Astrocyte (in vitro differentiated cells and primary cell): ENCODE measurements around the gene NFAT5. TPM values are rescaled to one million over a fixed set of nuclear protein-coding genes. Genes with fewer than 3 reads are reported as not detected.

Experiments
- DNase-seq: peaks from one replicate; pipeline ENCODE4 v3.0.0-alpha.2; 2010; ENCODE audit warnings: low read depth
- FAIRE-seq: peaks from 2 replicates; lab custom pipeline; 2011; peaks lifted over from hg19 to GRCh38; lab: Jason Lieb, UNC
- H2AFZ ChIP-seq: 2 replicates; pipeline ENCODE4 v1.6.0; 2012; ENCODE audit warnings: low read depth, low read length, inconsistent platforms
- H3K27ac ChIP-seq: 2 replicates; pipeline ENCODE4 v1.5.1; 2011; ENCODE audit warnings: low read depth, low read length, inconsistent platforms
- H3K27me3 ChIP-seq: 2 replicates; pipeline ENCODE4 v1.6.0; 2011; ENCODE audit warnings: low read length, inconsistent platforms; ENCODE audit not compliant: insufficient read depth
- H3K36me3 ChIP-seq: 2 replicates; pipeline ENCODE4 v1.5.1; 2011; ENCODE audit warnings: low read length, inconsistent platforms; ENCODE audit not compliant: insufficient read depth
- H3K4me1 ChIP-seq: 2 replicates; pipeline ENCODE4 v1.5.1; 2011; ENCODE audit warnings: low read length, inconsistent platforms; ENCODE audit not compliant: insufficient read depth
- H3K4me2 ChIP-seq: 2 replicates; pipeline ENCODE4 v1.6.0; 2012; ENCODE audit warnings: low read length, inconsistent platforms
- H3K4me3 ChIP-seq: 2 replicates; pipeline ENCODE4 v1.5.1; 2011; ENCODE audit warnings: low read depth, mild to moderate bottlenecking, low read length, inconsistent platforms; ENCODE audit not compliant: insufficient read depth
- H3K79me2 ChIP-seq: 2 replicates; pipeline ENCODE4 v1.6.0; 2012; ENCODE audit warnings: mild to moderate bottlenecking, low read length, inconsistent platforms; ENCODE audit not compliant: insufficient read depth
- H3K9ac ChIP-seq: 2 replicates; pipeline ENCODE4 v1.6.0; 2012; ENCODE audit warnings: mild to moderate bottlenecking, low read length, inconsistent platforms
- H3K9me3 ChIP-seq: 2 replicates; pipeline ENCODE4 v1.5.1; 2012; ENCODE audit warnings: low read depth, mild to moderate bottlenecking, low read length, inconsistent platforms; ENCODE audit not compliant: insufficient read depth
- H4K20me1 ChIP-seq: 2 replicates; pipeline ENCODE4 v1.6.0; 2012; ENCODE audit warnings: low read length, inconsistent platforms; ENCODE audit not compliant: insufficient read depth
- H3K27ac Mint-ChIP-seq: one replicate; pipeline ENCODE4 v1.8.0; 2021; ENCODE audit warnings: mild to moderate bottlenecking, mixed read lengths; ENCODE audit not compliant: unreplicated experiment
- H3K27me3 Mint-ChIP-seq: one replicate; pipeline ENCODE4 v1.8.0; 2021; ENCODE audit warnings: low read depth, mixed read lengths; ENCODE audit not compliant: unreplicated experiment
- H3K36me3 Mint-ChIP-seq: one replicate; pipeline ENCODE4 v1.8.0; 2021; ENCODE audit warnings: low read depth, mixed read lengths; ENCODE audit not compliant: unreplicated experiment
- H3K4me1 Mint-ChIP-seq: one replicate; pipeline ENCODE4 v1.8.0; 2021; ENCODE audit warnings: low read depth, mixed read lengths; ENCODE audit not compliant: unreplicated experiment
- H3K4me3 Mint-ChIP-seq: one replicate; pipeline ENCODE4 v1.8.0; 2021; ENCODE audit warnings: mild to moderate bottlenecking, moderate library complexity, mixed read lengths; ENCODE audit not compliant: unreplicated experiment
- H3K9me3 Mint-ChIP-seq: one replicate; pipeline ENCODE4 v1.8.0; 2021; ENCODE audit warnings: mild to moderate bottlenecking, mixed read lengths; ENCODE audit not compliant: unreplicated experiment
- CTCF ChIP-seq: IDR thresholded peaks from 2 replicates; pipeline ENCODE4 v1.5.1; 2011; ENCODE audit warnings: low read depth, mild to moderate bottlenecking, inconsistent platforms, low read length, moderate library complexity; ENCODE audit not compliant: insufficient read depth
- EZH2 ChIP-seq: IDR thresholded peaks from 2 replicates; pipeline ENCODE4 v1.6.1; 2012; ENCODE audit warnings: mild to moderate bottlenecking, low read length, inconsistent platforms; ENCODE audit not compliant: insufficient read depth
- total RNA-seq: library from RNA; stranded (reverse); gene quantifications from 2 replicates; pipeline ENCODE4 v1.2.1, GENCODE V29; 2021

Gene NFAT5
- total RNA-seq, 1 donor from 2014 or later = 96.2 TPM

GRCh38 chr16:69732101-69732500, 166.3 kb downstream of the NFAT5 start:
- H3K9ac ChIP-seq = no peak overlapping the region
- no peak for FAIRE-seq

GRCh38 chr16:69741519-69741918, 175.8 kb downstream of the NFAT5 start:
- TF ChIP-seq EZH2 (no peak), CTCF (no peak)
- no peaks in the 10 kb centered on the region for H3K27me3 ChIP-seq
- no peak overlapping the region for H2AFZ ChIP-seq
- H3K9me3 Mint-ChIP-seq = no peaks in the 10 kb centered on the region
- no peak overlapping the region for H3K4me2 ChIP-seq
- H3K9me3 ChIP-seq = no peaks in the 10 kb centered on the region
- peaks cover 20% of the 10 kb centered on the region for H3K79me2 ChIP-seq
- H3K4me1 ChIP-seq = peaks cover 5% of the 10 kb centered on the region
- H3K4me3 ChIP-seq = no peak overlapping the region
- H3K4me1 Mint-ChIP-seq = peaks cover 6% of the 10 kb centered on the region
- H3K4me3 Mint-ChIP-seq = no peak overlapping the region
- peaks cover 46% of the 10 kb centered on the region for H3K36me3 ChIP-seq
- peak overlapping the region; percentile 41 for H3K27ac Mint-ChIP-seq
- no peaks in the 10 kb centered on the region for H3K27me3 Mint-ChIP-seq
- H3K27ac ChIP-seq = no peak overlapping the region
- peaks cover 40% of the 10 kb centered on the region for H4K20me1 ChIP-seq
- H3K9ac ChIP-seq = no peak overlapping the region
- FAIRE-seq = no peak
- no peak for DNase-seq
- peaks cover 28% of the 10 kb centered on the region for H3K36me3 Mint-ChIP-seq

More at GRCh38 chr16:69732101-69732500, 166.3 kb downstream of the NFAT5 start:
- H3K27ac ChIP-seq = no peak overlapping the region
- H3K9me3 ChIP-seq = no peaks in the 10 kb centered on the region
- Mint-ChIP-seq H3K27me3 (no peaks in the 10 kb centered on the region), H3K36me3 (peaks cover 5% of the 10 kb centered on the region), H3K4me3 (no peak overlapping the region), H3K9me3 (no peaks in the 10 kb centered on the region), H3K4me1 (no peaks in the 10 kb centered on the region), H3K27ac (no peak overlapping the region)
- no peak for DNase-seq
- no peak overlapping the region for H3K4me2 ChIP-seq
- no peaks in the 10 kb centered on the region for H3K27me3 ChIP-seq
- H4K20me1 ChIP-seq = no peaks in the 10 kb centered on the region
- peaks cover 5% of the 10 kb centered on the region for H3K79me2 ChIP-seq
- H3K36me3 ChIP-seq = no peaks in the 10 kb centered on the region
- H2AFZ ChIP-seq = no peak overlapping the region
- no peak overlapping the region for H3K4me3 ChIP-seq
- H3K4me1 ChIP-seq = peaks cover 6% of the 10 kb centered on the region
- TF ChIP-seq EZH2 (no peak), CTCF (no peak)

GRCh38 chr16:69741951-69742904, 176.5 kb downstream of the NFAT5 start:
- Histone ChIP-seq H3K4me3 (no peak overlapping the region), H4K20me1 (peaks cover 43% of the 10 kb centered on the region), H3K4me2 (no peak overlapping the region), H3K9ac (no peak overlapping the region), H2AFZ (no peak overlapping the region), H3K79me2 (peaks cover 23% of the 10 kb centered on the region), H3K9me3 (no peaks in the 10 kb centered on the region), H3K36me3 (peaks cover 48% of the 10 kb centered on the region), H3K4me1 (peaks cover 5% of the 10 kb centered on the region), H3K27me3 (no peaks in the 10 kb centered on the region), H3K27ac (no peak overlapping the region)
- peaks cover 6% of the 10 kb centered on the region for H3K4me1 Mint-ChIP-seq
- H3K27ac Mint-ChIP-seq = peak overlapping the region; percentile 41
- H3K9me3 Mint-ChIP-seq = no peaks in the 10 kb centered on the region
- FAIRE-seq (no peak), DNase-seq (no peak)
- H3K4me3 Mint-ChIP-seq = no peak overlapping the region
- H3K36me3 Mint-ChIP-seq = peaks cover 28% of the 10 kb centered on the region
- no peak for TF ChIP-seq CTCF
- no peak for TF ChIP-seq EZH2
- no peaks in the 10 kb centered on the region for H3K27me3 Mint-ChIP-seq
